MM.1S (cell line): ENCODE results near the gene ULBP3.

Experiments used
- EZH2 ChIP-seq: fragments of 300-600 bp; sonication (generic); optimal IDR thresholded peaks from 2 replicates; pipeline ENCODE3; 2017; ENCODE audit warnings: low read depth, mild to moderate bottlenecking, antibody characterized with exemption, low read length, mixed read lengths
- EZH2phosphoT487 ChIP-seq: fragments of 300-600 bp; sonication (generic); IDR thresholded peaks from 2 replicates; pipeline ENCODE4 v1.6.1; 2018; ENCODE audit warnings: antibody characterized with exemption, low read length
- TF ChIP-seq, protein P1 (sequence below): fragments of 300-600 bp; sonication (generic); IDR thresholded peaks from 2 replicates; pipeline ENCODE4 v1.5.1; 2016; ENCODE audit warnings: antibody characterized with exemption, low read length, mixed read lengths

- TF ChIP-seq, protein P1, sequence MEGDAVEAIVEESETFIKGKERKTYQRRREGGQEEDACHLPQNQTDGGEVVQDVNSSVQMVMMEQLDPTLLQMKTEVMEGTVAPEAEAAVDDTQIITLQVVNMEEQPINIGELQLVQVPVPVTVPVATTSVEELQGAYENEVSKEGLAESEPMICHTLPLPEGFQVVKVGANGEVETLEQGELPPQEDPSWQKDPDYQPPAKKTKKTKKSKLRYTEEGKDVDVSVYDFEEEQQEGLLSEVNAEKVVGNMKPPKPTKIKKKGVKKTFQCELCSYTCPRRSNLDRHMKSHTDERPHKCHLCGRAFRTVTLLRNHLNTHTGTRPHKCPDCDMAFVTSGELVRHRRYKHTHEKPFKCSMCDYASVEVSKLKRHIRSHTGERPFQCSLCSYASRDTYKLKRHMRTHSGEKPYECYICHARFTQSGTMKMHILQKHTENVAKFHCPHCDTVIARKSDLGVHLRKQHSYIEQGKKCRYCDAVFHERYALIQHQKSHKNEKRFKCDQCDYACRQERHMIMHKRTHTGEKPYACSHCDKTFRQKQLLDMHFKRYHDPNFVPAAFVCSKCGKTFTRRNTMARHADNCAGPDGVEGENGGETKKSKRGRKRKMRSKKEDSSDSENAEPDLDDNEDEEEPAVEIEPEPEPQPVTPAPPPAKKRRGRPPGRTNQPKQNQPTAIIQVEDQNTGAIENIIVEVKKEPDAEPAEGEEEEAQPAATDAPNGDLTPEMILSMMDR: no peak
- no peak for TF ChIP-seq EZH2
- no peak for TF ChIP-seq EZH2phosphoT487
Observed at GRCh38 chr6:150083839-150084238, 14.9 kb upstream of the ULBP3 start.
